HepG2 (cell line): ENCODE data around the gene C21orf58.

Experiments
- MTF1 ChIP-seq: sonication (generic); formaldehyde crosslinking; IDR thresholded peaks from 2 replicates; pipeline ENCODE4 v1.5.0; 2020; ENCODE audit warnings: missing genetic modification reagents
- POLR2A ChIP-seq, 2 experiments: IDR thresholded peaks; 2 replicates each; pipeline ENCODE4 v1.6.1; 2011; ENCODE audit warnings: low read depth in 2 of 2, low read length in 2 of 2, mild to moderate bottlenecking in 1 of 2, moderate library complexity in 1 of 2; ENCODE audit not compliant: insufficient read depth in 1 of 2
- TIGD3 ChIP-seq: sonication (generic); formaldehyde crosslinking; IDR thresholded peaks from 2 replicates; pipeline ENCODE4 v1.5.1; 2020; ENCODE audit warnings: mild to moderate bottlenecking, missing genetic modification reagents, borderline replicate concordance

GRCh38 chr21:46356005-46356338 is 32.3 kb upstream of the C21orf58 start:
- TF ChIP-seq MTF1 (CRISPR knock-in tag) (no peak), TIGD3 (CRISPR knock-in tag) (no peak), POLR2A (IDR thresholded peaks at IDR 0.05; ENCODE audit: insufficient read depth in 1 of 2, low read depth in 2 of 2, low read length in 2 of 2) (no peak)
